SKM-1 treated with dmso at 0.1 percent for 144 hours (cell line): Measurements from ENCODE around the gene ATP7B.

ENCODE experiments used
- DNase-seq: peaks from one replicate; lab custom pipeline; 2025; ENCODE audit not compliant: unreplicated experiment; lab: John Stamatoyannopoulos, UW

ATP7B gene

GRCh38 chr13:51978796-51979556 lies 32.3 kb downstream of the ATP7B start:
- no peak for DNase-seq

- no peak for DNase-seq
Observed at GRCh38 chr13:51977625-51978024, 33.6 kb downstream of the ATP7B start.

- DNase-seq, result no peak
Observed at GRCh38 chr13:51976890-51977289, 34.4 kb downstream of the ATP7B start.

GRCh38 chr13:51976423-51976822 lies 34.8 kb downstream of the ATP7B start:
- DNase-seq, result no peak

GRCh38 chr13:51974482-51974881 lies 36.8 kb downstream of the ATP7B start:
- no peak for DNase-seq

GRCh38 chr13:51971520-51972426 lies 39.5 kb downstream of the ATP7B start:
- DNase-seq, result no peak

- DNase-seq, result no peak
Observed at GRCh38 chr13:51970349-51970748, 40.9 kb downstream of the ATP7B start.

- no peak for DNase-seq
Observed at GRCh38 chr13:51967482-51968446, 43.5 kb downstream of the ATP7B start.

GRCh38 chr13:51966186-51966585 lies 45.1 kb downstream of the ATP7B start:
- no peak for DNase-seq

GRCh38 chr13:51961493-51962403 lies 49.5 kb downstream of the ATP7B start:
- DNase-seq, result no peak

GRCh38 chr13:51960766-51961165 lies 50.5 kb downstream of the ATP7B start:
- no peak for DNase-seq

GRCh38 chr13:51959773-51960172 lies 51.5 kb downstream of the ATP7B start:
- no peak for DNase-seq

- DNase-seq, result no peak
Observed at GRCh38 chr13:51958217-51958547, 53.1 kb downstream of the ATP7B start.

- no peak for DNase-seq
Observed at GRCh38 chr13:51957377-51958216, 53.7 kb downstream of the ATP7B start.

- no peak for DNase-seq
Observed at GRCh38 chr13:51956717-51957116, 54.5 kb downstream of the ATP7B start.

GRCh38 chr13:51955816-51956603 lies 55.2 kb downstream of the ATP7B start:
- DNase-seq, result no peak

GRCh38 chr13:51955281-51955771 lies 55.9 kb downstream of the ATP7B start:
- no peak for DNase-seq
